Measurements from ENCODE around the gene KRTAP5-3.
"Not testable (repeated sequence)": the region's sequence is repeated elsewhere in the genome, so short reads cannot be mapped to it uniquely, and the experiment has no call there.

GRCh38 chr11:1589191-1589963 is 18.9 kb downstream of the KRTAP5-3 start:
- TF ChIP-seq, protein P1, sequence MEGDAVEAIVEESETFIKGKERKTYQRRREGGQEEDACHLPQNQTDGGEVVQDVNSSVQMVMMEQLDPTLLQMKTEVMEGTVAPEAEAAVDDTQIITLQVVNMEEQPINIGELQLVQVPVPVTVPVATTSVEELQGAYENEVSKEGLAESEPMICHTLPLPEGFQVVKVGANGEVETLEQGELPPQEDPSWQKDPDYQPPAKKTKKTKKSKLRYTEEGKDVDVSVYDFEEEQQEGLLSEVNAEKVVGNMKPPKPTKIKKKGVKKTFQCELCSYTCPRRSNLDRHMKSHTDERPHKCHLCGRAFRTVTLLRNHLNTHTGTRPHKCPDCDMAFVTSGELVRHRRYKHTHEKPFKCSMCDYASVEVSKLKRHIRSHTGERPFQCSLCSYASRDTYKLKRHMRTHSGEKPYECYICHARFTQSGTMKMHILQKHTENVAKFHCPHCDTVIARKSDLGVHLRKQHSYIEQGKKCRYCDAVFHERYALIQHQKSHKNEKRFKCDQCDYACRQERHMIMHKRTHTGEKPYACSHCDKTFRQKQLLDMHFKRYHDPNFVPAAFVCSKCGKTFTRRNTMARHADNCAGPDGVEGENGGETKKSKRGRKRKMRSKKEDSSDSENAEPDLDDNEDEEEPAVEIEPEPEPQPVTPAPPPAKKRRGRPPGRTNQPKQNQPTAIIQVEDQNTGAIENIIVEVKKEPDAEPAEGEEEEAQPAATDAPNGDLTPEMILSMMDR (IDR thresholded peaks at IDR 0.05), result not testable (repeated sequence)
- TF ChIP-seq POLR2A (IDR thresholded peaks at IDR 0.05), result not testable (repeated sequence)

Measured in thyroid gland (tissue), 4 donors.